ENCODE data around the gene INPP5A.

INPP5A gene

DNA sequence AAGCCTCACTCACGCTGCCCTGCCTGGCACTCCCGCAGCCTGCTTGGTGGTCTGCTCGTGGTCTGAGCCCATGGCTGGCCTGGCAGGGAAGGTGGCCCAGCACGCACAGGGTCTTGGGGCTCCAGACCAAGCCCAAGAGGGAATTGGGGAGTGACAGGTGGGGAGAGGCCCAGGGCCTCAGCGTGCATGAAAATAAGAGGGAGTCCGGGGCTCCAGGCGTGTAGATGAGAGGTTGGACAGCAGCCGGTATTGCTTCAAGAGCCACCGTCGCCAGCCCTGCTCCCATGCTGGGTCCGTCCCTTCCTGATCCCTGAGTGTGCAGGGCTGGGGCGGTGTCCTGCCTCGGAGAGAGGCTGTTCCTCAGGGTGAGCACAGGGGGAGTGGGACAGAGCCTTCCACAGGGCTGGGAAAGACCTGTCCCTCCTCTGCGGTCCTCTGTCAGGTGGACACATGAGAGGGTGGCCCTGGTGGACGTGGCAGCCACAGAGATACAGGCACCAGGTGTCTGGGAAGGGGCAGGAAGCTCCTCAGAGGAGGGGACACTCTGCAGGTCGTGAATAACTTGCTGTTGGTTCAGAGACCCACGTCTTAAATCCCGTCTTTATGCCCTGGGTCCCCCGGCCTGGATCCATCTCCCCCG is 113.1 kb downstream of the INPP5A start:
- TF ChIP-seq, protein P1, sequence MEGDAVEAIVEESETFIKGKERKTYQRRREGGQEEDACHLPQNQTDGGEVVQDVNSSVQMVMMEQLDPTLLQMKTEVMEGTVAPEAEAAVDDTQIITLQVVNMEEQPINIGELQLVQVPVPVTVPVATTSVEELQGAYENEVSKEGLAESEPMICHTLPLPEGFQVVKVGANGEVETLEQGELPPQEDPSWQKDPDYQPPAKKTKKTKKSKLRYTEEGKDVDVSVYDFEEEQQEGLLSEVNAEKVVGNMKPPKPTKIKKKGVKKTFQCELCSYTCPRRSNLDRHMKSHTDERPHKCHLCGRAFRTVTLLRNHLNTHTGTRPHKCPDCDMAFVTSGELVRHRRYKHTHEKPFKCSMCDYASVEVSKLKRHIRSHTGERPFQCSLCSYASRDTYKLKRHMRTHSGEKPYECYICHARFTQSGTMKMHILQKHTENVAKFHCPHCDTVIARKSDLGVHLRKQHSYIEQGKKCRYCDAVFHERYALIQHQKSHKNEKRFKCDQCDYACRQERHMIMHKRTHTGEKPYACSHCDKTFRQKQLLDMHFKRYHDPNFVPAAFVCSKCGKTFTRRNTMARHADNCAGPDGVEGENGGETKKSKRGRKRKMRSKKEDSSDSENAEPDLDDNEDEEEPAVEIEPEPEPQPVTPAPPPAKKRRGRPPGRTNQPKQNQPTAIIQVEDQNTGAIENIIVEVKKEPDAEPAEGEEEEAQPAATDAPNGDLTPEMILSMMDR (IDR thresholded peaks at IDR 0.05; ENCODE audit: unreplicated experiment in 3 of 3) = no peak
- peaks cover 11% of the 10 kb centered on the region for H3K36me3 Mint-ChIP-seq (ENCODE audit: low read depth)
- H3K4me3 Mint-ChIP-seq = no peak overlapping the region
- H3K27me3 Mint-ChIP-seq (ENCODE audit: low read depth) = peaks cover 3% of the 10 kb centered on the region
- H3K4me1 Mint-ChIP-seq = peaks cover 10% of the 10 kb centered on the region
- H3K9me3 Mint-ChIP-seq = no peaks in the 10 kb centered on the region
- no peak overlapping the region for H3K27ac Mint-ChIP-seq

DNA sequence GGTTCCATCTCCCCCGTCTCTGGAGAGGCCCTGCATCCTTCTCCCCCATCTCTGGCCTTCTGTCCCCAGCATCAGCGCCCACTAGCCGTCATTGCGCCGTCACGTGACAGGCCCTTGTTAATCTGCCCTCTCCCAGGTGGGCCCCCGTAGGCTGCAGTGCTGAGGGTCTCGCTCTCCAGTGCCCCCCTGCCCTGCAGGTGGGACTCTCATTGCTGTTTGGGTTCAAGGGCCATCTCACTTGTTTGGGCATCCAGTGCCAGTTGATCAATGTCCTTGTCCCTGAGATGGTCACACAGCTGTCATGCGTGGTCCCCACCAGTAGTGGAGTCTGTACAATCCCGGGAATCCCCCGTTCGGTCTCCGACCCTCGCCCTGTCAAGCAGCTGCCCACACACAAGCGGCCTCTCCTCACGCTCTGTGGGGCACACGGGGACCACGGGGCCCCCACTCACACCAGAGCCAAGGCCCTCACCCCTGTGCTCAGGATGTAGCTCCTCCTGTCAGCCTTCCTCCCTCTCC is 114.0 kb downstream of the INPP5A start:
- H3K4me3 Mint-ChIP-seq = no peak overlapping the region
- H3K4me1 Mint-ChIP-seq = peaks cover 10% of the 10 kb centered on the region
- peaks cover 3% of the 10 kb centered on the region for H3K27me3 Mint-ChIP-seq (ENCODE audit: low read depth)
- no peaks in the 10 kb centered on the region for H3K9me3 Mint-ChIP-seq
- H3K27ac Mint-ChIP-seq = no peak overlapping the region
- TF ChIP-seq, protein P1 (IDR thresholded peaks at IDR 0.05; ENCODE audit: unreplicated experiment in 3 of 3) = no peak
- peaks cover 11% of the 10 kb centered on the region for H3K36me3 Mint-ChIP-seq (ENCODE audit: low read depth)

DNA sequence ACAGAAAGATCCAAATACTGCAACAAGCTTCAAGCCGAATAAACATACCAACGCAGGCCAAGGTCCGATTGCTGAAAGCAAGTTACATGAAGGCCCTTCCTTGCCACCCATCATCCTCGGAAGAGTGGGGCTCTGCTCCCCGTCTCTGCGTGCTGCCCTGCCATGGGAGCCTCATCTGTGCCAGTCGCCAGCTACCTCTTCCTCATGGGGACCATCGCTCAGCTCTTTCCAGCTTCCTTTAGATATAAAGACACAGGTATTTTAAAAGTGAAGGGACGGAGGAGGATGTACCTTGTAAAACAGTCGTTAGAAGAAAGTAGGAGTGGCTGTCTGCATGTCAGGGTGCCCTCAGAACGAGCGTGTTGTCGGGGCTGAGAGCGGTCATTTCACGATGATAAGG is 114.9 kb downstream of the INPP5A start:
- Mint-ChIP-seq H3K27me3 (ENCODE audit: low read depth) (no peaks in the 10 kb centered on the region), H3K4me1 (peaks cover 10% of the 10 kb centered on the region), H3K27ac (no peak overlapping the region), H3K4me3 (no peak overlapping the region), H3K36me3 (ENCODE audit: low read depth) (peaks cover 11% of the 10 kb centered on the region), H3K9me3 (no peaks in the 10 kb centered on the region)
- TF ChIP-seq, protein P1 (IDR thresholded peaks at IDR 0.05; ENCODE audit: unreplicated experiment in 3 of 3) = no peak

DNA sequence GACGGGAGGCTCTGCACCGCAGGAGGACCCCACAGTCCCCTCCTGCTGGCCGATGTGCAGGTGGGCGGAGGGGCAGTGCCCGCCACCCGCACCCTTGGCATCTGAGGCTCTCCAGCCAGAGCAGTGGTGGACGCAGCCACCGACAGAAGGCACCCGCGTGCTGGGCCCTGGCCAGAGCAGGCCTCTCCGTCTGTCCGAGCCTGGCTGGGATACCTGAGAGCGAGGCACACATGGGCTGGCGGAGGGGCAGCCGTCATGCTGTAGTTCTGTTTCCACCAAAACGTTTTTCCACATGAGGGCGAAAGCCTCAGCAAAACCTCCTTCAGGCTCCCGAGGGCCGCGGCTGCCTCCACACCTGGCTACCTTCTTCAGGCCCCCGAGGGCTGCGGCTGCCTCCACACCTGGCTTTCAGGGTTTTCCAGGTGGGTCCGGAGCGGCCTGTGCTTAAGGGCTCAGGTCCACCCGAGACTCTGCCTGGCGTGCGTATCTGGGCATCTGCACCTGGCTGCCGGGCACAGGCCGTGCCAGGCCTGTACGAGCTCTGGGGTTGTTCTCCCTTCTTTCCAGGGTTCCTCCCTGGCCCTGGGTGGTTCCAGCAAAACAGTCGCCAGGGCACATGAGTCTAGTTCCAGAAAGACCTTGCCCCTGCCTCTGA is 115.5 kb downstream of the INPP5A start:
- TF ChIP-seq, protein P1 (IDR thresholded peaks at IDR 0.05; ENCODE audit: unreplicated experiment in 3 of 3) = no peak
- H3K36me3 Mint-ChIP-seq (ENCODE audit: low read depth) = peaks cover 11% of the 10 kb centered on the region
- no peaks in the 10 kb centered on the region for H3K9me3 Mint-ChIP-seq
- H3K4me3 Mint-ChIP-seq = no peak overlapping the region
- no peak overlapping the region for H3K27ac Mint-ChIP-seq
- peaks cover 10% of the 10 kb centered on the region for H3K4me1 Mint-ChIP-seq
- H3K27me3 Mint-ChIP-seq (ENCODE audit: low read depth) = no peaks in the 10 kb centered on the region

DNA sequence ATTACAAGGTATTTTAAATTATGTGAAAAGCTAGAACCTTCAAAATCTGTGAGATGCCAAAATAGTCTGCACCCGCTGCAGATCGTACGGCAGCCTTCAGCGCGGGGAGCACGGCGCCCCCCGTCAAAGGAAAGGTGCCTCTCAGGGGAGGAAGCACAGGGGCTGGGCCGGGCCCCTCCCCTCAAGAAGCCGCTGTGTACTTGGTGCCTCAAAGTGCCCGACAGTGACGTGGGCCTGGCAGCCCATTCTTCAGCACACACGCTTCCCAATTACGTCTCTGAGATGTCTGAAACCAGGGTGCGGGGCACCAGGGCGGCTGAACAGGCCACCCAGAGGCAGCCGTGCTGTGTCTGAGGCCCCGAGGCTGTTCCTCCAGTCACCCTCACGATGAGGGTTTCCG is 116.1 kb downstream of the INPP5A start:
- Mint-ChIP-seq H3K4me3 (no peak overlapping the region), H3K36me3 (ENCODE audit: low read depth) (peaks cover 11% of the 10 kb centered on the region), H3K27ac (no peak overlapping the region), H3K4me1 (peaks cover 5% of the 10 kb centered on the region), H3K9me3 (no peaks in the 10 kb centered on the region), H3K27me3 (ENCODE audit: low read depth) (no peaks in the 10 kb centered on the region)
- TF ChIP-seq, protein P1 (IDR thresholded peaks at IDR 0.05; ENCODE audit: unreplicated experiment in 3 of 3) = no peak

Measured in nephron (organoid).